Thyroid gland (tissue), 4 donors: ENCODE data around the gene BPHL. TPM values are rescaled to one million over a fixed set of nuclear protein-coding genes. Genes with fewer than 3 reads are reported as not detected.

Source experiments
- DNase-seq, 2 donors: peaks; one replicate each; pipeline ENCODE4 v3.0.0-alpha.2; 2019
- H3K27ac ChIP-seq, 3 donors: fragments of 200-600 bp; sonication (generic); 1 replicate in 2 of 3; 2 replicates in 1 of 3; pipeline ENCODE4 v1.5.1; 2016 to 2019; ENCODE audit warnings: mild to moderate bottlenecking in 1 of 3, moderate library complexity in 1 of 3
- H3K27me3 ChIP-seq: fragments of 200-600 bp; sonication (generic); one replicate; pipeline ENCODE4 v1.5.1; 2019
- H3K36me3 ChIP-seq, 2 donors: fragments of 200-600 bp; sonication (generic); one replicate each; pipeline ENCODE4 v1.5.1; 2016 to 2019
- H3K4me1 ChIP-seq, 2 donors: fragments of 200-600 bp; sonication (generic); one replicate each; pipeline ENCODE4 v1.5.1; 2017 to 2019
- H3K4me3 ChIP-seq, 3 donors: fragments of 200-600 bp; sonication (generic); replicated peaks in 1 of 3; 1 replicate in 2 of 3; 2 replicates in 1 of 3; pipeline ENCODE4 v1.5.1; 2016; ENCODE audit warnings: mild to moderate bottlenecking in 1 of 3
- H3K9me3 ChIP-seq: fragments of 200-600 bp; sonication (generic); one replicate; pipeline ENCODE4 v1.5.1; 2017
- CTCF ChIP-seq, 6 experiments: fragments of 200-600 bp in 3 of 6; fragments of 450-650 bp in 3 of 6; sonication (generic) in 3 of 6; IDR thresholded peaks; one replicate each; pipeline ENCODE4 v1.5.1; 2016 to 2019; ENCODE audit warnings: antibody characterized with exemption in 6 of 6, mild to moderate bottlenecking in 2 of 6, inconsistent platforms in 1 of 6, moderate library complexity in 1 of 6
- POLR2A ChIP-seq, 2 donors: fragments of 450-650 bp; IDR thresholded peaks; one replicate each; pipeline ENCODE4 v1.6.1; 2017; ENCODE audit warnings: antibody characterized with exemption in 2 of 2, mild to moderate bottlenecking in 2 of 2, moderate library complexity in 1 of 2
- WGBS, 2 donors: methylation state at CpG; one replicate each; pipeline ENCODE4 v1.1.5; 2017; 5-methylcytosine and 5-hydroxymethylcytosine counted together
- intact Hi-C: fragments of 100-400 bp; cut with DNase I; formaldehyde crosslinking; loops from one replicate; pipeline ENCODE4 v1.15.1; 2023
- total RNA-seq, 4 donors: library from RNA; depleted of rRNA; stranded (reverse); fragments of >200 nt; gene quantifications; one replicate each; pipeline ENCODE4 v1.2.3, GENCODE V29; 2016

BPHL gene
- total RNA-seq, 4 donors from 2014 or later, result 8.6 to 17.5 (median 11.9) TPM

- DNase-seq, result no peak
- Histone ChIP-seq H3K27me3 (no peaks in the 10 kb centered on the region), H3K4me3 (no peak overlapping the region), H3K4me1 (no peaks in the 10 kb centered on the region), H3K27ac (no peak overlapping the region), H3K9me3 (no peaks in the 10 kb centered on the region), H3K36me3 (peaks cover 23 to 24% of the 10 kb centered on the region in 2 donors)
- TF ChIP-seq CTCF (IDR thresholded peaks at IDR 0.05) (no peak), POLR2A (IDR thresholded peaks at IDR 0.05) (no peak)
- WGBS, 2 donors, result 59 to 61% methylated on average over 7 of the region's 7 CpGs
- intact Hi-C loops, result no loop called here
These were observed 32.1 kb upstream of the BPHL start for GRCh38 chr6:3086282-3086946.

GRCh38 chr6:3088446-3088845 lies 30.1 kb upstream of the BPHL start:
- H3K4me3 ChIP-seq, result no peak overlapping the region
- no peak overlapping the region for H3K27ac ChIP-seq
- no peak for TF ChIP-seq POLR2A (IDR thresholded peaks at IDR 0.05)
- TF ChIP-seq CTCF (IDR thresholded peaks at IDR 0.05), result no peak
- intact Hi-C loops, result no loop called here
- no peaks in the 10 kb centered on the region for H3K4me1 ChIP-seq
- peaks cover 18% of the 10 kb centered on the region in 2 donors for H3K36me3 ChIP-seq
- 75 to 86% methylated on average over 4 of the region's 4 CpGs for WGBS, 2 donors
- H3K27me3 ChIP-seq, result no peaks in the 10 kb centered on the region
- DNase-seq, result no peak
- H3K9me3 ChIP-seq, result no peaks in the 10 kb centered on the region

GRCh38 chr6:3088968-3089367 lies 29.5 kb upstream of the BPHL start:
- no peaks in the 10 kb centered on the region for H3K4me1 ChIP-seq
- H3K27ac ChIP-seq, result no peak overlapping the region
- 77 to 82% methylated on average over 4 of the region's 4 CpGs for WGBS, 2 donors
- no peak for DNase-seq
- intact Hi-C loops, result no loop called here
- no peak for TF ChIP-seq POLR2A (IDR thresholded peaks at IDR 0.05)
- no peak for TF ChIP-seq CTCF (IDR thresholded peaks at IDR 0.05)
- no peaks in the 10 kb centered on the region for H3K27me3 ChIP-seq
- no peaks in the 10 kb centered on the region for H3K9me3 ChIP-seq
- peaks cover 15% of the 10 kb centered on the region in 2 donors for H3K36me3 ChIP-seq
- no peak overlapping the region for H3K4me3 ChIP-seq

- Histone ChIP-seq H3K9me3 (no peaks in the 10 kb centered on the region), H3K27me3 (no peaks in the 10 kb centered on the region), H3K4me1 (no peaks in the 10 kb centered on the region), H3K36me3 (peaks cover 16 to 22% of the 10 kb centered on the region in 2 donors), H3K27ac (no peak overlapping the region), H3K4me3 (no peak overlapping the region)
- DNase-seq, result no peak
- 89 to 92% methylated on average over 4 of the region's 4 CpGs for WGBS, 2 donors
- TF ChIP-seq CTCF (IDR thresholded peaks at IDR 0.05) (no peak), POLR2A (IDR thresholded peaks at IDR 0.05) (no peak)
- intact Hi-C loops, result no loop called here
These were observed 28.5 kb upstream of the BPHL start for GRCh38 chr6:3090013-3090412.

GRCh38 chr6:3094815-3095214 lies 23.7 kb upstream of the BPHL start:
- peaks cover 16 to 32% of the 10 kb centered on the region in 2 donors for H3K36me3 ChIP-seq
- intact Hi-C loops, result no loop called here
- no peak overlapping the region for H3K27ac ChIP-seq
- H3K9me3 ChIP-seq, result no peaks in the 10 kb centered on the region
- H3K4me1 ChIP-seq, result no peaks in the 10 kb centered on the region
- no peak for DNase-seq
- no peaks in the 10 kb centered on the region for H3K27me3 ChIP-seq
- H3K4me3 ChIP-seq, result no peak overlapping the region
- WGBS, 2 donors, result 90 to 96% methylated on average over 2 of the region's 2 CpGs
- TF ChIP-seq POLR2A (IDR thresholded peaks at IDR 0.05), result no peak
